ENCODE measurements around the gene PLEKHM1.
"Not testable (repeated sequence)": the region's sequence is repeated elsewhere in the genome, so short reads cannot be mapped to it uniquely, and the experiment has no call there.

Gene PLEKHM1

DNA sequence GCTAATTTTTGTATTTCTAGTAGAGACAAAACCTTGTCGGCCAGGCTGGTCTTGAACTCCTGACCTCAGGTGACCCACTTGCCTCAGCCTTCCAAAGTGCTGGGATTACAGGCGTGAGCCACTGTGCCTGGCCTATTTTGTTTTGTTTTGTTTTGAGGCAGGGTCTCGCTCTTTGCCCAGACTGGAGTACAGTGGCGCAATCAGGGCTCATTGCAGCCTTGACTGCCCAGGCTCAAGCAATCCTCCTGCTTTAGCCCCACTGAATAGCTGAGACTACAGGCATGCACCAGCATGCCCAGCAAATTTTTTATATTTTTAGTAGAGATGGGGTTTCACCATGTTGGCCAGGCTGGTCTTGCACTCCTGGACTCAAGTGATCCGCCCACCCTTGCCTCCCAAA lies 30.1 kb downstream of the PLEKHM1 start:
- DNase-seq: not testable (repeated sequence)

DNA sequence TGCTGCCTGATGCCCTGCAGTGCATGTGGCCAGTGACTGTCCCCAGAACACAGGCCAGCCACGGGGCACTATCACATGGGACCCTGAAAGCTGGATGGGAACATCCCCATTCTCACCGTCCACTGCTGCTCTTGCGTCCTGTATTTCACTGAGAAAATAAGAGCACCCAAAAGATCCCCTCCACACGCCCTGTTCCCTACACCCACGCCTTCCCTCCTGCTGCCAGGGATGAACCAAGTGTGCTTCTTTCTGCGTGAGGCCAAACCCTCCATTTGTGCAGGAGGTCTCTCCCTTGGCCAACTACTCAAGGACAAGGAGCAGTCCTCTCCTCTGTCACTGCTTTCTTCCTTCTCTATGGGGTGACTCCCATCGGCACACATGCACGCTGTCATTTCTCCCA lies 36.2 kb downstream of the PLEKHM1 start:
- not testable (repeated sequence) for DNase-seq

DNA sequence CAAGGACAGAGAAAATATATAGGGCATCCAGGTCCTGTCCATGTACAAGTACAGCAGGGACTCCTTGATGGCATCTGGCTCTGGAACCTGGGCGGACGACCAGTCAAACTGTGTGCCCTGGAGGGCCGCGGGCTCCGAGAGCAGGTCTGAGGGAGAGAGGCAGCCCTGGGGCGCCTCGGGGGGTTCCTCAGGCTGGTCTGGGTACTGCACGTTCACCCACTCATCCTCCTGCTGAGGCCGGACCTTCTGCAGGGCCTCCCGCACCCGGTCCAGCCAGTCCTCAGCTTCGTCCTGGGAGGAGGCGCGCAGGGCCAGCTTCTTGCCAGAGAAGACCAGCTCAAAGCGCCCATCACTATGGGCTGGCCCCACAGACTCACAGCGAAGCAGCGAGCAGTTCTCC lies 36.8 kb downstream of the PLEKHM1 start:
- not testable (repeated sequence) for DNase-seq

DNA sequence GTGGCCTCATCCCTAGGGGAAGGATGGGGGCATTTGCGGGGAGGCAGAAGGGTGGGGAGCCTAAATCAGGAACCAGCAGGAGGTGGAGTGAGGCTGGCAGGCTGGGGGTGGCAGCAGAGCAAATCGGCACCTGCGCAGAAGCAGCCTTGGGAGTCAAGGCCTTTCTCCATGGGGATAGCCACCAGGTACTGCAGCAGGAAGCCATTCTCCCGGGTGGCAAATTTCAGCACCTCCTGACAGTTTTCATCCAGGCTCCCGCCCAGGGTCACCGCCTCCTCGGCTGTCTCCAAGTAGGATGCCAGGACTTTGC lies 37.3 kb downstream of the PLEKHM1 start:
- DNase-seq: not testable (repeated sequence)

DNA sequence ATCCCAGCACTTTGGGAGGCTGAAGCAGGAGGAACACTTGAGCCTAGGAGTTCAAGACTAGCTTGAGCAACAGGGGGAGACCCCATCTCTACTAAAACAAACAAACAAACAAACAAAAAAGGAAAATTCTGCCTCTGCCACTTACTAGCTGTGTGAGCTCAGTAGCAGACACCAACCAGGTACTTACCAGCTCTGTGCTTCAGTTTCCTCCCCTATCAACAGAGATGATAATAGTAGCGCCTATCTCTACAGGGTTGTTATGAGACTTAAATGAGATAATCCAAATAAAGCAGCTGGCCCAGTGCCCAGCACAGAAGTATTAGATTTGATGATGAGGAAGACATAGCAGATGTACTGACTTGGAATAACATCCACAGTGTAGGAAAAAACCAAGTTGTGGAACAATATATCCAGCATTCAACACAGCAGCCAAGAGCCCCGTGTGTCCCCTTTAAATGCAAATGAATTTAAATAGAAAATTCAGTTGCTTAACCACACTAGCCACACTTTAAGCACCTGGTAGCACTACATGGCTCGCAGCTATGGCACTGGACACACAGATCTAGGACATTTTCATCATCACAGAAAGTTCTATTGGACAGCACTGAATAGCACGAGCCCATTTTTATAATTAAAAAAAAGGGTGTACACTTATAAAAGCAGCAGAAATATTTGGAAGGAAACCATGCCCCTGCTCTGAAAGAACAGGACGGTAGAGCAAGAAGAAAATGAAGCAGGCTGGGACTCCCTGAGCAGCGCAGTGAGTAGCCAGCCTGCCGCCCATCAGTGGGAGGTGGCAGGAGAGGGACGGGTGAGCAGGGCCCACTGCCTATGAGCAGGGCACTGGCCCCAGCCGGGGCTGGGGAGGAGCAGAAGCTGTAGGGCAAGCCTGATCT lies 37.9 kb downstream of the PLEKHM1 start:
- not testable (repeated sequence) for DNase-seq

DNA sequence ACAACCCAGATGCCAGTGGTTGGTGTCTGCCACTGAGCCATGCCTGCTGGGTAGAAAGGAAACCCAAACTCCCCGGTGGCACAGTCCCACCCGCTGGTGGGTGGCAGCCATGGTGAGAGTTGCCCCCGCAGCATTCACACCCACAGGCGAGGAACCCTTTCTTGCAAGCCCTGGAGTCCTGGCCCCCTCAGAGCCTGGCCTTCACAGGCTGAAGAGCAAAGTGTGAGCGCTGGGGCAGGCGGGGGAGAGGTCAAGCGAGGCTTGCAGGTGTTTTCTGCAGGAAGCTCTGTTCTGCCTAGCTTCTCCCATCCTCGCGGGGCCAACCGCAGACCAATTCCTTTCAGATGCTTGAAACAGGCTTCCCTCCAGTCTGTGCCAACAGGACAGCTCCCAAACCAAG lies 38.9 kb downstream of the PLEKHM1 start:
- not testable (repeated sequence) for DNase-seq

DNA sequence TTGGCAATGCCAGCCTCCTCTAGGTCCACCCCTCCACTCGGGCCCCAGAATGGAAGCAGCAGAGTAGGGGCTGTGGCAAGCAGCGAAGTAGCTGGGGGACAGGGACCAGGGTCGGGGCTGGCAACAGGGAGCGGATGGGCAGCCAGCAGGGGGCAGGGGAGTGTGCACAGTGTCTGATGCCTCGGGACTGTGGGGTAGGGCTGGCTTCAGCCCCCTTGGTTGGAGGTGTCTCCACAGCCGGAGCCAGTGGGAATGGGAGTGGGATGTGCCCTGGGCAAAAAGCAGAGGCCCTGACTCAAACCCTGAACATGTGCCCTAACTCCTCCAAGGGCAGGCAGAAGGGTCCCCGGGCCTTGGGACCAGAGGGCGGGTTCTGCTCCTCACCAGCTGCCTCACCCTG lies 39.4 kb downstream of the PLEKHM1 start:
- DNase-seq: no peak

DNA sequence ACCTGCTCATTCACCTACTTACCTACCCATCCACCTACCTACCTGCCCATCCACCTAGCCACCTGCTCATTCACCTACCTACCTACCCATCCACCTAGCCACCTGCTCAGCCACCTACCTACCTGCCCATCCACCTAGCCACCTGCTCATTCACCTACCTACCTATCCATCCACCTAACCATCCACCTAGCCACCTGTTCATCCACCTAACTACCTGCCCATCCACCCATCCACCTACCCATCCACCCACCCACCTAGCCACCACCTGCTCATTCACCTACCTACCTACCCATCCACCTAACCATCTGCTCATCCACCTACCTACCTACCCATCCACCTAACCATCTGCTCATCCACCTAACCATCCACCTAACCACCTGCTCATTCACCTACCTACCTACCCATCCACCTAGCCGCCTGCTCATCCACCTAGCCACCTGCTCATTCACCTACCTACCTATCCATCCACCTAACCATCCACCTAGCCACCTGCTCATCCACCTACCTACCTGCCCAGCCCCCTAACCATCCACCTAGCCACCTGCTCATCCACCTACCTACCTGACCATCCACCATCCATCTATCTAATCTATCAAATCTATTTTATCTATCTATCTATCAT lies 40.7 kb downstream of the PLEKHM1 start:
- DNase-seq: not testable (repeated sequence)

DNA sequence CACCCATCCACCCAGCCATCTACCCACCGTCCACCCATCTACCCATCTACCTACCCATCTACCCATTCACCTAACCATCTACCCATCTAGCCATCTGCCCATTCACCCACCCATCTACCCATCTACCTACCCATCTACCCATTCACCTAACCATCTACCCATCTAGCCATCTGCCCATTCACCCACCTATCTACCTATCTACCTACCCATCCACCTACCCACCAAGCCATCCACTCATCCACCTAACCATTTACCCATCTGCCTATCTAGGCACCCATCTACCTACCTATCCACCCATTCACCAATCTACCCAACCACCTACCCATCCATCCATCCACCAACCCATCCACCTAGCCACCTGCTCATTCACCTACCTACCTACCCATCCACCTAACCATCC lies 41.3 kb downstream of the PLEKHM1 start:
- not testable (repeated sequence) for DNase-seq

DNA sequence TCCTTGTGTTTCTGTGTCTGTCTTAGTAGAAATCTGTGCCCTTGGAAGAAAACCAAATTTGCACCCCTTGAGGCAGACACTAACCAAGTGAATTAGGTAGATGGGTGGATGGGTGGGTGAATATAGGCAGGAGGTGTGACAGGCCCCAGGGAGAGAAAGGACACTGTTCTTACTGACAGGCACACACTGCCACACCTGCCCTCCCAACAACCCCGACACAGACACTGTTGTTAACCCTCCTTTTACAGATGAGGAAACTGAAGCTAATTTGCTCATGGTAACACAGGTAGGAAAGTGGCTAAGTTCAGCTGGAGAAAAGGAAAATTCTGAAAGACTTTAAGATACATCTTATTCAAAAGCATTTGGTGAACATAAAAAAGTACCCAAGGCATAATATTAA lies 42.0 kb downstream of the PLEKHM1 start:
- DNase-seq: not testable (repeated sequence)

DNA sequence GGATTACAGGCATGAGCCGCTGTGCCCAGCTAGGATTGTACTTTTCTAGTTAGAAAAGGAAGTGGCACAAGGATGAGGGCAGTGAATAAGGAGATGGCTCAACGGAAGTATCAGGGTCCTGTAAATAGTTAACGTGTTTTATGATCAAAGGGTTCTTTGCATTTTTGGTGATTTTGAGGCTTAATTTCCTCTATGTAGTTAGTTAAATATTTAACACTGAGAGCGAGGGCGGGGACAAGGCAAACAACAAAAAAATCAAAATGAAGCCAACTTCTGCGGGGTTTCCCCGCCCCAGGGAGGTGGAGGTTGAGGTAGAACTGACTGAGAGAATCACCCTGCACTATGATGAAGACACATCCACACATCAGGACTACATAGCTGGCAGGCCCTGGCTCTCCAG lies 42.5 kb downstream of the PLEKHM1 start:
- DNase-seq: not testable (repeated sequence)

DNA sequence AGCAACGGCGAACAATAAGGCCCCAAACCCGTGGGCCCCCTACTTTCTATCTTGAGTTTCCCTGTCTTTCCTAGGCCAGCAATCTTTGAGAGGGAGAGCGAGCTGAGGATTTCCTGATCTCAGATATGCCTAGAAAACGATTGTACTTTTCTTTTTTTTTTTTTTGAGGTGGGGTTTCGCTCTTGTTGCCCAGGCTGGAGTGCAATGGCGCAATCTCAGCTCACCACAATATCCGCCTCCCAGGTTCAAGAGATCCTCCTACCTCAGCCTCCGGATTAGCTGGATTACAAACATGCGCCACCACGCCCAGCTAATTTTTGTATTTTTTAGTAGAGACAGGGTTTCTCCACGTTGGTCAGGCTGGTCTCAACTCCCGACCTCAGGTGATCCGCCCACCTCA lies 42.9 kb downstream of the PLEKHM1 start:
- not testable (repeated sequence) for DNase-seq

DNA sequence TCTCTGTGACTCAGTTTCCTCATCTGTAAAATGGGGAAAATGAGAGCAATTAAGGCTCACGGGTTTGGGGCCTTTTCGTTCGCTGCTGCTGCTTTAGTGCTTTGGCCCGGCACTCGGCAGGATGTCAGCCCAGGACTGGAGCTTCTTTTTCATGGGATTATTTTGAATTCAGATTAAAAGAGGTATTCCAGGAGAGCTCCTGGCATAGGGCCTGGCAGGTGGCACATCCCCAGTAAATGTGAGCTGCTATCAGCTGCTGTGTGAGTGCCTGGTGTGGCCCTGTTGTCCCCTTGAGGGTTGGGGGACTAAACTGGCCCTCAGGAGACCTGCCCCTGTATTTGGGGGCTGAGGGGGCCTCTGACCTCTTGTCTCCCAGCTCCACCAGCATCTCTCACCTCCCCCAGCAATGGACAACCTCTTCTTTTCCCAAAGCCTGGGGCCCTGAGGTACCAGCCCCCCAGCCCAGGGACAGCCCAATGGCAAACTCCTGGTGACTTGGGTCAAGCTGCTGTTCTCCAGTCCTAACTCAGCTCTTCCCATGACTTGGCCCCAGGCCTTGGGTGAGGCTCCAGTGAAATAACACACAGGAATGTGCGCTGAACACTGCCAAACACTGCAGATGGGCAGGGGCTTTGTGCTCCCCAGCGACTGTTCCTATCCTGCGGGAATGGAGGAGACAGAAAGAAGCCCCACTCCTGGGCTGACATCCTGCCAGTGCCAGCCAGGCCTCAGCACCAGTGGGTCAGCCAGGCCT lies 43.5 kb downstream of the PLEKHM1 start:
- not testable (repeated sequence) for DNase-seq

DNA sequence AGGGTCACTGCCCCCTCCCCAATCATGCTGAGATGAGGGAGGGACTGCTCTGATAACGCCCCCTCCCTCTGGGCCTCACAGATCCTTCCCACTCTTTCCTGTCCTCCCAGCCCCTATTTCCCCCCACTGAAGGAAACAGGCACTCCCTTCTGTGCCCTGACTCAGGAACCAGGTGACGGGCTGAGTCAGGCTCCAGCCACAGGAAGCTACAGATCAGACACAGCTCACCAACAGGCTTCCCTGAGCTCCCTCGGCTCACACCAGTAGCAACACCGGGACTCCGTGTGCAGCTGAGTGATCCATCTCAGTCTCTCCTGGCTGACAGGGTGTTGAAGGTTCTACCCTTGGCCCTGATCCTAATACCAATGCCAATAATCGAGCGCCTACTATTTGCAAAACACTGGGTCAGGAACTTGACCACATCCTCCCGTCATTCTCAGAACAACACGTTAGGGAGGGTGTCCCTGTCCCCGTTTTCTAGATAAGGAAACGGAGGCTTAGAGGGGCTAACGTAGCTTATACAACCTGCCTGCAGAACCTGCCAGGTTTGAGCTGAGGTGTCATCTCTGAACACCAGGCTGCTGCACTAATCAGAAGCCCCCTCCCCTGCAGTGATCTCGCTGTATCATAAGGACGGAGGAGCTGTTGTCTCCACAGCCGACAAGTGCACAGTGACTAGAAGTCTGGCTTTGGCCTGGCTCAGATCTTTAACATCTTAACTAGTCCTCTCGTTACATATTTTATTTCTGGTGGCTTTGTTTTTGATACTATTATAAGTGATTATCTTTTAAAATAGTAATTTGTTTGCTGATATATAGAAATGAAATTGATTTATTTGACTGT lies 44.4 kb downstream of the PLEKHM1 start:
- DNase-seq: not testable (repeated sequence)

DNA sequence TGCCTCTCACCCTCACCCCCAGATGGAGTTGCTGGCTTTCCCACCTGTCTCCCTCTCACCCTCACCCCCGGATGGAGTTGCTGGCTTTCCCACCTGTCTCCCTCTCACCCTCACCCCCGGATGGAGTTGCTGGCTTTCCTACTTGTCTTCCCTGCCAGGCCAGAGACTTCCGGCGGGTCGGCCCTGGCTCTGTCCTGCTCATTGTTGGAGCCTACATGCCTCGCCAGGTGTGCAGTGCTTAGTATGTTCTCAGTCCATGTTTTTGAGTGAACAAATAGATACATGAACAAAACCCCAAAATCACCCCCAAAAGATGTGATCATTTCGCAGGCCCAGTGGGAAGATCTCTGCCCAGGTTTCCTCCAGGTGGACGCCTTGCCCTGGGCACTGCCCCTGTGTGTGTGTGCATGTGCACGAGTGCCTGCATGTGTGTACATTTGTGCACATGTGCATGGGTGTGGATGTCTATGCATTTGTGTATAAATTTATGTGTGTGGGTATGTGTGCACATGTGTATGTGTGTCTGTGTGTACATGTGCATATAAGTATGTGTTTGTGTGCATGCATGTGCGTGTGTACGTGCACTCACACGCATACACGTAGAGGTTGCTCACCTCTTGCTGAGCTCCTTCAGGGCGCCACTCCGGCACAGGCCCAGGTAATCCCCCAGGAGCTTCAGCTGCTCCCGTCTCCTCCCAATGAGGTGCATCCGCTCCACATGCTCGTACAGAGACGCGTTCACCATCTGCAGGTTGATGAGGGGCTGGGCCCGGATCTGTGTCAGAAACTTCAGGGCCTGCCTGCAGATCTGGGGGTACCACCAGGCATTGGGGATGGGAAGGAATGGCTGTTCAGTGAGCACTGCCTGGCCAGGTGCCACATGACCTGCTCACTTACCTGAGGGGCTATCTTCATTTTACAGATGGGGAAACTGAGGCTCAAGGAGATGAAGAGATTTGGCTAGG lies 45.4 kb downstream of the PLEKHM1 start:
- DNase-seq: not testable (repeated sequence)

DNA sequence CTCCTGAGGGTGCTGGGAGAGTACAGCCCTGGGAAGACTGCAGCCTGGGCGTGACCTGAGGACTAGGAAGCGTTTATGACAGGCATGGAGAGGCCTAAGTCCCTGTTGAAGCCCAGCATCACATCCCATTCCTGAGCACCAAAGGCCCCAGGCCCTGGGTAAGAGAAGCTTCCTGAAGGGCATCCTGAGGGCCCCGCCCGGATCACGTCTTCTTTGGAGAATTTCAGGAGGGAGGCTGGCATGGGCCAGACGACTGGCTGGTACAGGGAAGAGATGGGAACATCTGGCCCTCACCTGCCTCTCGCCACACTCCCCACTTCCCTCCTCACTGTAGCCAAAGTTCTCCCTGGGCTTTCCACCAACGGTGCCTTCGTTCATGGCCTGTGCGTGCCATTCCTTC lies 46.2 kb downstream of the PLEKHM1 start:
- not testable (repeated sequence) for DNase-seq

DNA sequence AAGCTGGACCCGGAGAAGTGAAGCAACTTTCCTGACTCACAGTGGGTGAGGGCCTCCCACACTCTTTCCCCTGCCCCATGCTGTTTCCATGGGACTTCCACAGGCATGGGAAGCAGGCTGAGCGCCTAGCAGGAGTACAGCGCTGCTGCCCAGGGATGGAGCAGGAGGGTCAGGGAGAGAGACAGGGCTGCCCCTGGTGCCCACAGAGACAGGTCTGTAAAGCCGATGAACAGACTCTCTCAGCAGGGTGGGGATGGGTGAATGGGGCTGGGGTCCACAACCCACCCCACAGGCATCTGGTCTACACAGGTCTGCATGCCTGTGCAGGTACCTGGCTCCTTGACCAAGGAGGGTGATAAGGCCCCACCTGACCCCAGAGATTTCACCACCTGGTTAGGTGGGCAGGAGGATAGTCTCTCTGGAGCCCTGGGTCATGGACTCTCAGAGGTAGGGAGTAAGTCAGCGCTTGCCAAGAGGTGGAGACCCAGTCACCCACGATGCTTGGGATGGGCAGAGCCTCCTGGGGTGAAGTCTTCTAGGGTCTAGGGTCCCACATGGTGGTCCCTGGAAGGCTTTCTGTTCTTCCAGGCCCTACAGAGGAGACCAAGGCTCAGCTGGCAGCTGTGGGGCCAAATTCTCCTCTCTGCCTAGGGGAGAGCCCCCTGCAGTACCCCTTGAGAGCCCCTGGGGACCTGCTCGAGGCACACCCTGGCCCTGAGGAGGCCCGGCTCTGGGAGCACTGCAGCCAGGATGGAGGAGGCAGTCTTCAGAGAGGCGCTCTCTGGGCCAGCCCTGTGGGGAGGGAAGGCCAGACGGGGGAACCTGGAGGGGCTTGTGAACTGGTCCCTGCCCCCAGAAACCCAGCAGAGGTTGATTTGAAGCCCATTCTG lies 46.9 kb downstream of the PLEKHM1 start:
- DNase-seq: not testable (repeated sequence)

DNA sequence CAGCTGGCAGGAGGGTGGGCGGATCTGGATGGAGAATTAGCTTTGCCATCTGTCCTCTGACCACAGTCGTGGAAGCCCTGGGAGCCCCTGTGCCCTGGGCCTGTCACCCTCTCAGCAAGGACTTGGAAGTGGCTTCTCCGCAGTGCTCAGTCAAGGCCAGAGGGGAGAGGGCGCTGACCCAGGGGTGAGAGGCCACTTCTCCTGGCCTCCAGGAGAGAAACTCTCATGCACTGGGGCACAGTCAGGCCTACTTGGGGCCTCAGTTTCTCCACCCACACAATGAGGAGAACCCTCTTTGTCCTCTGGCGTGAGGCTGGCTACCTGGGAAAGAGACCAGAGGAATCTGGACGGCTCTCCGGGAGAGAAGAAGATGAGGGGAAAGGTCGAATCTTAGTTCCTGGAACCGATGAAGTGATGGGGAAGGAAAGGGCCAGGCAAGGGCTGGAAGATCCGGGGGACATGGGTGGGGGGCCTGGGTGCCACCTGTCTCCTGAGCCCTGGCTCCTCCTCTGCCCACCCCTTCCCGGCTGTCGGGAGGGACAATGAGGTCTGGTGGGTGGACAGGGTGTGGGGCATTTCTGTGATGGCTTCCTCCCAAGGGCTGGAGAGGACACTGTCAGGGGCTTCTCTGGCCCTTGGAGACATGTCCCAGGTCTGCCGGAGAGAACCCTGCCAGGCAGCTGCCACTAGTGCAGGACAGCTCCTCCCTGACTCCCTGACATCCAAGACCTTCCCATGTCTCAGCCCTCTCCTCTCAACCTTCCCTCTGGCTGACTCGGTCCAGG lies 48.8 kb downstream of the PLEKHM1 start:
- no peak for DNase-seq

DNA sequence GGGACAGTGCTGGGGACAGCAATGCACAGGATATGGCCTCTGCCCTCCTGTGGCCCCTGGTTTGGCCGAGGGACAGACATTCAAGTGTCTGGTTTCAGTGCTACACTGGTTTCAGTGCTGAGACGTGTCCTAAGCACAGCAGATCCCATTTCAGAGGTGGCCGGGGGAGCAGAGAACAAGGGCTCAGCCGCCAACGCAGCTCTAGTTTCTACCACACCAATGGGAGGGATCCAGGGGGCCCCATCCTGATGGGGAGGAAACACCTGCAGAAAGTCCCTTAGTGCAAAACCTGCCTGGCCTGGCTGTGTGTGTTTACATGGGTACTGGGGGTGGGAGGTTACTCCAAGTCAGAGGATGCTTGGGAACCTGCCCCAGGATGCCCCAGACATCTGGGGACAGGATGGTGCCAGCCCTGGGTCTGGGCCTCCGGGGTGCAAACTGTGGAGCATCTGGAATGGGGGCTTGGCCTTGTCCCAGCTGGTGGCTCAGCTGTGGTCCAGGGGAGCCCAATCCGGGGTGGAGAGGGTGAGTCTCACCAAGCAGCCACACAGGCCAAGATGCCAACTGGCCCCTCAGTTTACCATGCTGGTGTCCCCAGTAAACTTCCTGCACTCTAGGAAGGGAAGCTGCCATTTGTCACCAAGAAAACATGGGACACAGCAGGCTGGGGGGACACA lies 49.5 kb downstream of the PLEKHM1 start:
- DNase-seq: not testable (repeated sequence)
